Memory B cell (primary cell): ENCODE data around the gene LRCH1.
A peak's percentile ranks its signal among the peaks of the same experiment; 100 is the strongest.

Experiments
- ATAC-seq: fragments of 150-1000 bp; cut with Tn5 transposase; 2 replicates; pipeline ENCODE4 v1.10.0; 2021; ENCODE audit warnings: low read depth, mild to moderate bottlenecking, moderate library complexity
- DNase-seq, 2 donors: peaks; one replicate each; pipeline ENCODE4 v3.0.0; 2022; ENCODE audit warnings: low spot score in 2 of 2
- H3K27ac Mint-ChIP-seq: one replicate; pipeline ENCODE4 v1.8.0; 2022; ENCODE audit warnings: mild to moderate bottlenecking, moderate library complexity, mixed read lengths
- H3K27me3 Mint-ChIP-seq: one replicate; pipeline ENCODE4 v1.8.0; 2022; ENCODE audit warnings: mixed read lengths
- H3K36me3 Mint-ChIP-seq: one replicate; pipeline ENCODE4 v1.8.0; 2022; ENCODE audit warnings: mild to moderate bottlenecking, mixed read lengths
- H3K4me1 Mint-ChIP-seq: one replicate; pipeline ENCODE4 v1.8.0; 2022; ENCODE audit warnings: mixed read lengths
- H3K4me3 Mint-ChIP-seq: one replicate; pipeline ENCODE4 v1.8.0; 2022; ENCODE audit warnings: mild to moderate bottlenecking, moderate library complexity, mixed read lengths
- H3K9me3 Mint-ChIP-seq: one replicate; pipeline ENCODE4 v1.8.0; 2022; ENCODE audit warnings: mixed read lengths

The LRCH1 gene

GRCh38 chr13:46682015-46682414 is 129.0 kb downstream of the LRCH1 start:
- ATAC-seq (no peak), DNase-seq (no peak)
- Mint-ChIP-seq H3K9me3 (no peaks in the 10 kb centered on the region), H3K4me3 (no peak overlapping the region), H3K27me3 (no peaks in the 10 kb centered on the region), H3K4me1 (peaks cover 7% of the 10 kb centered on the region), H3K36me3 (peaks cover 4% of the 10 kb centered on the region), H3K27ac (no peak overlapping the region)

GRCh38 chr13:46682707-46683106 is 129.7 kb downstream of the LRCH1 start:
- peaks cover 4% of the 10 kb centered on the region for H3K36me3 Mint-ChIP-seq
- no peak overlapping the region for H3K27ac Mint-ChIP-seq
- ATAC-seq (no peak), DNase-seq (no peak)
- H3K4me3 Mint-ChIP-seq = no peak overlapping the region
- no peaks in the 10 kb centered on the region for H3K9me3 Mint-ChIP-seq
- H3K4me1 Mint-ChIP-seq = peaks cover 7% of the 10 kb centered on the region
- no peaks in the 10 kb centered on the region for H3K27me3 Mint-ChIP-seq

GRCh38 chr13:46683676-46684260 is 130.8 kb downstream of the LRCH1 start:
- Mint-ChIP-seq H3K36me3 (peaks cover 4% of the 10 kb centered on the region), H3K4me1 (peaks cover 7% of the 10 kb centered on the region), H3K9me3 (no peaks in the 10 kb centered on the region), H3K27ac (peak overlapping the region; percentile 28), H3K27me3 (no peaks in the 10 kb centered on the region), H3K4me3 (no peak overlapping the region)
- no peak for ATAC-seq
- DNase-seq = no peak

GRCh38 chr13:46684287-46685001 is 131.5 kb downstream of the LRCH1 start:
- H3K36me3 Mint-ChIP-seq = peaks cover 6% of the 10 kb centered on the region
- peaks cover 7% of the 10 kb centered on the region for H3K4me1 Mint-ChIP-seq
- H3K4me3 Mint-ChIP-seq = no peak overlapping the region
- no peak for DNase-seq
- peak overlapping the region; percentile 28 for H3K27ac Mint-ChIP-seq
- no peak for ATAC-seq
- no peaks in the 10 kb centered on the region for H3K9me3 Mint-ChIP-seq
- no peaks in the 10 kb centered on the region for H3K27me3 Mint-ChIP-seq

GRCh38 chr13:46685006-46685730 is 132.2 kb downstream of the LRCH1 start:
- ATAC-seq (no peak), DNase-seq (no peak)
- Mint-ChIP-seq H3K4me3 (no peak overlapping the region), H3K27ac (no peak overlapping the region), H3K4me1 (peaks cover 7% of the 10 kb centered on the region), H3K9me3 (no peaks in the 10 kb centered on the region), H3K27me3 (no peaks in the 10 kb centered on the region), H3K36me3 (peaks cover 6% of the 10 kb centered on the region)

GRCh38 chr13:46686171-46686570 is 133.2 kb downstream of the LRCH1 start:
- Mint-ChIP-seq H3K9me3 (no peaks in the 10 kb centered on the region), H3K27ac (no peak overlapping the region), H3K27me3 (no peaks in the 10 kb centered on the region), H3K4me1 (peaks cover 7% of the 10 kb centered on the region), H3K4me3 (no peak overlapping the region), H3K36me3 (peaks cover 9% of the 10 kb centered on the region)
- no peak for ATAC-seq
- DNase-seq = no peak

GRCh38 chr13:46687810-46688209 is 134.8 kb downstream of the LRCH1 start:
- DNase-seq = no peak
- Mint-ChIP-seq H3K27ac (peak overlapping the region; percentile 20), H3K4me3 (no peak overlapping the region), H3K4me1 (peaks cover 2% of the 10 kb centered on the region), H3K36me3 (peaks cover 17% of the 10 kb centered on the region), H3K27me3 (no peaks in the 10 kb centered on the region), H3K9me3 (no peaks in the 10 kb centered on the region)
- peak; percentile 82 for ATAC-seq

- H3K4me3 Mint-ChIP-seq = no peak overlapping the region
- H3K36me3 Mint-ChIP-seq = peaks cover 18% of the 10 kb centered on the region
- no peaks in the 10 kb centered on the region for H3K27me3 Mint-ChIP-seq
- ATAC-seq (no peak), DNase-seq (no peak)
- peaks cover 2% of the 10 kb centered on the region for H3K4me1 Mint-ChIP-seq
- no peaks in the 10 kb centered on the region for H3K9me3 Mint-ChIP-seq
- H3K27ac Mint-ChIP-seq = peak overlapping the region; percentile 20
These were observed 135.3 kb downstream of the LRCH1 start for GRCh38 chr13:46688306-46688705.

GRCh38 chr13:46698014-46698413 is 145.0 kb downstream of the LRCH1 start:
- no peak overlapping the region for H3K27ac Mint-ChIP-seq
- H3K9me3 Mint-ChIP-seq = no peaks in the 10 kb centered on the region
- ATAC-seq (no peak), DNase-seq (no peak)
- no peaks in the 10 kb centered on the region for H3K27me3 Mint-ChIP-seq
- no peak overlapping the region for H3K4me3 Mint-ChIP-seq
- H3K36me3 Mint-ChIP-seq = peaks cover 34% of the 10 kb centered on the region
- H3K4me1 Mint-ChIP-seq = no peaks in the 10 kb centered on the region

- no peak for ATAC-seq
- H3K27me3 Mint-ChIP-seq = no peaks in the 10 kb centered on the region
- DNase-seq = no peak
- H3K4me1 Mint-ChIP-seq = no peaks in the 10 kb centered on the region
- no peak overlapping the region for H3K4me3 Mint-ChIP-seq
- peaks cover 34% of the 10 kb centered on the region for H3K36me3 Mint-ChIP-seq
- no peak overlapping the region for H3K27ac Mint-ChIP-seq
- no peaks in the 10 kb centered on the region for H3K9me3 Mint-ChIP-seq
These were observed 146.0 kb downstream of the LRCH1 start for GRCh38 chr13:46698910-46699460.

GRCh38 chr13:46712524-46712923 is 159.6 kb downstream of the LRCH1 start:
- Mint-ChIP-seq H3K4me1 (no peaks in the 10 kb centered on the region), H3K36me3 (peaks cover 29% of the 10 kb centered on the region), H3K4me3 (no peak overlapping the region), H3K27ac (no peak overlapping the region), H3K9me3 (no peaks in the 10 kb centered on the region), H3K27me3 (no peaks in the 10 kb centered on the region)
- ATAC-seq (no peak), DNase-seq (no peak)

GRCh38 chr13:46715363-46715762 is 162.4 kb downstream of the LRCH1 start:
- Mint-ChIP-seq H3K9me3 (no peaks in the 10 kb centered on the region), H3K36me3 (peaks cover 18% of the 10 kb centered on the region), H3K27me3 (no peaks in the 10 kb centered on the region), H3K4me3 (no peak overlapping the region), H3K27ac (no peak overlapping the region), H3K4me1 (peaks cover 2% of the 10 kb centered on the region)
- ATAC-seq (no peak), DNase-seq (no peak)

GRCh38 chr13:46716821-46717220 is 163.9 kb downstream of the LRCH1 start:
- H3K27me3 Mint-ChIP-seq = no peaks in the 10 kb centered on the region
- H3K4me3 Mint-ChIP-seq = no peak overlapping the region
- peaks cover 15% of the 10 kb centered on the region for H3K36me3 Mint-ChIP-seq

GRCh38 chr13:46717275-46717674 is 164.3 kb downstream of the LRCH1 start:
- Mint-ChIP-seq H3K27me3 (no peaks in the 10 kb centered on the region), H3K4me3 (no peak overlapping the region), H3K27ac (no peak overlapping the region), H3K4me1 (peaks cover 3% of the 10 kb centered on the region), H3K9me3 (no peaks in the 10 kb centered on the region), H3K36me3 (peaks cover 15% of the 10 kb centered on the region)
- no peak for ATAC-seq
- DNase-seq = no peak

More at GRCh38 chr13:46716821-46717220, 163.9 kb downstream of the LRCH1 start:
- no peak for ATAC-seq
- no peak for DNase-seq
- Mint-ChIP-seq H3K9me3 (no peaks in the 10 kb centered on the region), H3K27ac (no peak overlapping the region), H3K4me1 (peaks cover 3% of the 10 kb centered on the region)
